Left kidney (tissue), 2 donors: ENCODE data around the gene C1orf35. TPM values are rescaled to one million over a fixed set of nuclear protein-coding genes. Genes with fewer than 3 reads are reported as not detected.
A peak's percentile ranks its signal among the peaks of the same experiment; 100 is the strongest.

Experiments
- DNase-seq: peaks from one replicate; pipeline ENCODE4 v3.0.0-alpha.2; 2013
- polyA plus RNA-seq: library from polyadenylated mRNA; unstranded; fragments of 120-200 nt; gene quantifications from one replicate; pipeline ENCODE4 v1.2.1, GENCODE V29; 2013; ENCODE audit not compliant: insufficient read length

Gene C1orf35
- polyA plus RNA-seq, 1 donor: 15.1 TPM

GRCh38 chr1:228110556-228110955 is 7.4 kb upstream of the C1orf35 start:
- DNase-seq: no peak

- DNase-seq: peak; percentile 31
These were observed 6.9 kb upstream of the C1orf35 start for GRCh38 chr1:228109962-228110488.

GRCh38 chr1:228109073-228109961 is 6.2 kb upstream of the C1orf35 start, which contains the start of gene MRPL55:
MRPL55 (minus strand) TSS chr1:228109299; CDS start chr1:228108260, 1,039 bp downstream.
- peak; percentile 97 for DNase-seq

- no peak for DNase-seq
These were observed 5.6 kb upstream of the C1orf35 start for GRCh38 chr1:228108742-228109072.

GRCh38 chr1:228108055-228108690 is 5.0 kb upstream of the C1orf35 start:
- DNase-seq: no peak

- DNase-seq: no peak
These were observed 4.5 kb upstream of the C1orf35 start for GRCh38 chr1:228107636-228108035.

- DNase-seq: no peak
These were observed 3.6 kb upstream of the C1orf35 start for GRCh38 chr1:228106800-228107054.

GRCh38 chr1:228105996-228106799 is 3.1 kb upstream of the C1orf35 start:
- no peak for DNase-seq

GRCh38 chr1:228105270-228105995 is 2.3 kb upstream of the C1orf35 start:
- no peak for DNase-seq

- DNase-seq: no peak
These were observed 1.6 kb upstream of the C1orf35 start for GRCh38 chr1:228104526-228105269.

GRCh38 chr1:228101994-228102790 is 933 bp downstream of the C1orf35 start:
- DNase-seq: no peak

- no peak for DNase-seq
These were observed 1.5 kb downstream of the C1orf35 start for GRCh38 chr1:228101614-228101993.

- no peak for DNase-seq
These were observed 2.1 kb downstream of the C1orf35 start for GRCh38 chr1:228100822-228101613.

- DNase-seq: no peak
These were observed 3.8 kb downstream of the C1orf35 start for GRCh38 chr1:228099331-228099732.

GRCh38 chr1:228098323-228098931 is 4.7 kb downstream of the C1orf35 start:
- no peak for DNase-seq

- no peak for DNase-seq
These were observed 5.6 kb downstream of the C1orf35 start for GRCh38 chr1:228097333-228098081.

- no peak for DNase-seq
These were observed 6.5 kb downstream of the C1orf35 start for GRCh38 chr1:228096416-228097332.
